ENCODE measurements around the gene OR52E5. TPM values are rescaled to one million over a fixed set of nuclear protein-coding genes. Genes with fewer than 3 reads are reported as not detected.

The OR52E5 gene
- total RNA-seq, 1 experiment from 2014 or later, result not detected

DNA sequence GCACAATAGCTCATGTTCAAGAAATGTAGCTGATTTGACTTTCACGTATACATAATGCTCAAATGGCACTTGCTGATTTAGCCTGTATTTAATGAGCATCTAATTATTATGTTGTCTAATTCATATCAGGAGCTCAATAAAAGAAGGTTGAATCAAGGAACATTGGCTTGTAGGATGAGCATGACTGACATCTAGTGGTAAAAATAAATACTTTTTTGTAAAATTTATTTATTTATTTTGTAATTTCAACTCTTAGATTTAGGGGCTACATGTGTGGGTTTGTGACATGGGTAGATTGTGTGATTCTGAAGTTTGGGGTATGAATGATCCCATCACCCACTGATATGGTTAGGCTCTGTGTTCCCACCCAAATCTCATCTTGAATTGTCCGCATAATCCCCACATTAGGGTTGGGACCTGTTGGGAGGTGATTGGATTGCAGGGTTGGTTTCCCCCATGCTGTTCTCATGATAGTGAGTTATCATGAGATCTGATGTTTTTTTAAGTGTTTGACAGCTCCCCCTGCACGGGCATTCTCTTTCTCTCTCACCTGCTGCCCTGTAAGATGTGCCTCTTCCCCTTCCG, 1.7 kb upstream of the OR52E5 start:
- BruUV-seq (replicated peaks), result no TSS peak
- CTCF ChIA-PET, result interaction anchor here (0.6 to 1.8 kb wide), 19 partner anchors 9 to 1254 kb away, joined by 3 to 13 read pairs (median 4); partner anchors contain the start of genes OR51D1, OR52N2 and TRIM5
- H3K9me2 ChIP-seq (ENCODE audit: insufficient read depth), result no peaks in the 10 kb centered on the region
- H3K4me3 ChIP-seq (replicated peaks in 1 of 2; ENCODE audit: low read depth in 1 of 2, low read length in 2 of 2), result no peak overlapping the region
- peaks cover 37% of the 10 kb centered on the region for H3K27me3 ChIP-seq (ENCODE audit: insufficient read depth, low read length)
- ATAC-seq (peak; percentile 40), DNase-seq (ENCODE audit: low read depth, low spot score) (no peak)
- H3K4me1 ChIP-seq (ENCODE audit: control insufficient read depth in 1 of 2, insufficient read depth in 2 of 2, low read length in 2 of 2), result no peaks in the 10 kb centered on the region
- TF ChIP-seq EZH2phosphoT487 (IDR thresholded peaks at IDR 0.05; ENCODE audit: borderline replicate concordance) (no peak), SP1 (IDR thresholded peaks at IDR 0.05; ENCODE audit: low read depth) (no peak), YY1 (IDR thresholded peaks at IDR 0.05; ENCODE audit: extremely low read depth, insufficient replicate concordance, low read depth, low read length) (no peak), ZNF274 (IDR thresholded peaks at IDR 0.05; ENCODE audit: low read depth, low read length) (no peak), EGR1 (IDR thresholded peaks at IDR 0.05; ENCODE audit: low read depth) (no peak), RAD21 (IDR thresholded peaks at IDR 0.05; ENCODE audit: low read depth) (peak; percentile 59)
- TF ChIP-seq, protein P1, sequence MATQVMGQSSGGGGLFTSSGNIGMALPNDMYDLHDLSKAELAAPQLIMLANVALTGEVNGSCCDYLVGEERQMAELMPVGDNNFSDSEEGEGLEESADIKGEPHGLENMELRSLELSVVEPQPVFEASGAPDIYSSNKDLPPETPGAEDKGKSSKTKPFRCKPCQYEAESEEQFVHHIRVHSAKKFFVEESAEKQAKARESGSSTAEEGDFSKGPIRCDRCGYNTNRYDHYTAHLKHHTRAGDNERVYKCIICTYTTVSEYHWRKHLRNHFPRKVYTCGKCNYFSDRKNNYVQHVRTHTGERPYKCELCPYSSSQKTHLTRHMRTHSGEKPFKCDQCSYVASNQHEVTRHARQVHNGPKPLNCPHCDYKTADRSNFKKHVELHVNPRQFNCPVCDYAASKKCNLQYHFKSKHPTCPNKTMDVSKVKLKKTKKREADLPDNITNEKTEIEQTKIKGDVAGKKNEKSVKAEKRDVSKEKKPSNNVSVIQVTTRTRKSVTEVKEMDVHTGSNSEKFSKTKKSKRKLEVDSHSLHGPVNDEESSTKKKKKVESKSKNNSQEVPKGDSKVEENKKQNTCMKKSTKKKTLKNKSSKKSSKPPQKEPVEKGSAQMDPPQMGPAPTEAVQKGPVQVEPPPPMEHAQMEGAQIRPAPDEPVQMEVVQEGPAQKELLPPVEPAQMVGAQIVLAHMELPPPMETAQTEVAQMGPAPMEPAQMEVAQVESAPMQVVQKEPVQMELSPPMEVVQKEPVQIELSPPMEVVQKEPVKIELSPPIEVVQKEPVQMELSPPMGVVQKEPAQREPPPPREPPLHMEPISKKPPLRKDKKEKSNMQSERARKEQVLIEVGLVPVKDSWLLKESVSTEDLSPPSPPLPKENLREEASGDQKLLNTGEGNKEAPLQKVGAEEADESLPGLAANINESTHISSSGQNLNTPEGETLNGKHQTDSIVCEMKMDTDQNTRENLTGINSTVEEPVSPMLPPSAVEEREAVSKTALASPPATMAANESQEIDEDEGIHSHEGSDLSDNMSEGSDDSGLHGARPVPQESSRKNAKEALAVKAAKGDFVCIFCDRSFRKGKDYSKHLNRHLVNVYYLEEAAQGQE (IDR thresholded peaks at IDR 0.05; ENCODE audit: low read depth), result no peak
- TF ChIP-seq, protein P2, sequence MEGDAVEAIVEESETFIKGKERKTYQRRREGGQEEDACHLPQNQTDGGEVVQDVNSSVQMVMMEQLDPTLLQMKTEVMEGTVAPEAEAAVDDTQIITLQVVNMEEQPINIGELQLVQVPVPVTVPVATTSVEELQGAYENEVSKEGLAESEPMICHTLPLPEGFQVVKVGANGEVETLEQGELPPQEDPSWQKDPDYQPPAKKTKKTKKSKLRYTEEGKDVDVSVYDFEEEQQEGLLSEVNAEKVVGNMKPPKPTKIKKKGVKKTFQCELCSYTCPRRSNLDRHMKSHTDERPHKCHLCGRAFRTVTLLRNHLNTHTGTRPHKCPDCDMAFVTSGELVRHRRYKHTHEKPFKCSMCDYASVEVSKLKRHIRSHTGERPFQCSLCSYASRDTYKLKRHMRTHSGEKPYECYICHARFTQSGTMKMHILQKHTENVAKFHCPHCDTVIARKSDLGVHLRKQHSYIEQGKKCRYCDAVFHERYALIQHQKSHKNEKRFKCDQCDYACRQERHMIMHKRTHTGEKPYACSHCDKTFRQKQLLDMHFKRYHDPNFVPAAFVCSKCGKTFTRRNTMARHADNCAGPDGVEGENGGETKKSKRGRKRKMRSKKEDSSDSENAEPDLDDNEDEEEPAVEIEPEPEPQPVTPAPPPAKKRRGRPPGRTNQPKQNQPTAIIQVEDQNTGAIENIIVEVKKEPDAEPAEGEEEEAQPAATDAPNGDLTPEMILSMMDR (IDR thresholded peaks at IDR 0.05 in 2 of 3, conservative IDR thresholded peaks at IDR 0.05 in 1 of 3; ENCODE audit: borderline replicate concordance in 1 of 3, insufficient read depth in 1 of 3, low read depth in 2 of 3, low read length in 2 of 3), result peak; percentile 19 to 40 (median 37); a peak in 3 of 6 replicates
- no peaks in the 10 kb centered on the region for H3K9me3 ChIP-seq (ENCODE audit: control insufficient read depth in 1 of 2, insufficient read depth in 1 of 2, low read depth in 1 of 2, low read length in 2 of 2)
- no peaks in the 10 kb centered on the region for H3K36me3 ChIP-seq (ENCODE audit: control insufficient read depth in 1 of 2, insufficient read depth in 2 of 2, low read length in 2 of 2)
- no peak overlapping the region for H2AFZ ChIP-seq (ENCODE audit: low read depth, low read length, poor library complexity, severe bottlenecking)
- intact Hi-C loops (cut with micrococcal nuclease), result loop anchor here (10.0 kb wide), 1 partner anchor 1267 kb away; no protein-coding TSS in a partner anchor
- H3K4me2 ChIP-seq (ENCODE audit: low read length), result no peak overlapping the region
- H3K79me2 ChIP-seq (ENCODE audit: insufficient read depth, low read length), result no peaks in the 10 kb centered on the region
- RAD21 ChIA-PET (ENCODE audit: low non-redundant PET in 1 of 2, low total read pairs in 2 of 2, uncharacterized antibody in 2 of 2, unreplicated experiment in 2 of 2), result no interaction called here
- no peaks in the 10 kb centered on the region for H4K20me1 ChIP-seq (ENCODE audit: insufficient read depth)
- POLR2A ChIA-PET, result interaction anchor here (1.1 kb wide), 1 partner anchor 207 kb away, joined by 3 read pairs; the partner anchor contains the start of gene TRIM5
- H3K9ac ChIP-seq (ENCODE audit: low read length), result no peak overlapping the region
- H3K27ac ChIP-seq (ENCODE audit: low read depth, low read length), result no peak overlapping the region

Measured in HCT116 (cell line).